Osteocyte (in vitro differentiated cells): ENCODE data around the gene CELA2A. TPM values are rescaled to one million over a fixed set of nuclear protein-coding genes. Genes with fewer than 3 reads are reported as not detected.
"Not testable (repeated sequence)": the region's sequence is repeated elsewhere in the genome, so short reads cannot be mapped to it uniquely, and the experiment has no call there.

ENCODE experiments used
- DNase-seq: peaks from one replicate; pipeline ENCODE4 v3.0.0; 2021; ENCODE audit warnings: mixed read lengths; ENCODE audit not compliant: unreplicated experiment; ENCODE audit errors: extremely low spot score
- H3K27ac Mint-ChIP-seq: one replicate; pipeline ENCODE4 v1.8.0; 2021; ENCODE audit warnings: mild to moderate bottlenecking, mixed read lengths; ENCODE audit not compliant: unreplicated experiment
- H3K27me3 Mint-ChIP-seq: one replicate; pipeline ENCODE4 v1.8.0; 2021; ENCODE audit warnings: mixed read lengths; ENCODE audit not compliant: unreplicated experiment
- H3K36me3 Mint-ChIP-seq: one replicate; pipeline ENCODE4 v1.8.0; 2021; ENCODE audit warnings: mixed read lengths; ENCODE audit not compliant: unreplicated experiment
- H3K4me1 Mint-ChIP-seq: one replicate; pipeline ENCODE4 v1.8.0; 2021; ENCODE audit warnings: mixed read lengths; ENCODE audit not compliant: unreplicated experiment
- H3K4me3 Mint-ChIP-seq: one replicate; pipeline ENCODE4 v1.8.0; 2021; ENCODE audit warnings: mild to moderate bottlenecking, moderate library complexity, mixed read lengths; ENCODE audit not compliant: unreplicated experiment
- H3K9me3 Mint-ChIP-seq: one replicate; pipeline ENCODE4 v1.8.0; 2021; ENCODE audit warnings: mixed read lengths; ENCODE audit not compliant: unreplicated experiment
- total RNA-seq: library from RNA; stranded (reverse); gene quantifications from 2 replicates; pipeline ENCODE4 v1.2.1, GENCODE V29; 2021
- TF ChIP-seq, protein P1 (sequence below): fragments of 200-600 bp; sonication (generic); IDR thresholded peaks from 2 replicates; pipeline ENCODE4 v1.5.0; 2021; ENCODE audit warnings: antibody characterized with exemption, mild to moderate bottlenecking, moderate library complexity

CELA2A gene
- total RNA-seq, 1 donor from 2014 or later: not detected

DNA sequence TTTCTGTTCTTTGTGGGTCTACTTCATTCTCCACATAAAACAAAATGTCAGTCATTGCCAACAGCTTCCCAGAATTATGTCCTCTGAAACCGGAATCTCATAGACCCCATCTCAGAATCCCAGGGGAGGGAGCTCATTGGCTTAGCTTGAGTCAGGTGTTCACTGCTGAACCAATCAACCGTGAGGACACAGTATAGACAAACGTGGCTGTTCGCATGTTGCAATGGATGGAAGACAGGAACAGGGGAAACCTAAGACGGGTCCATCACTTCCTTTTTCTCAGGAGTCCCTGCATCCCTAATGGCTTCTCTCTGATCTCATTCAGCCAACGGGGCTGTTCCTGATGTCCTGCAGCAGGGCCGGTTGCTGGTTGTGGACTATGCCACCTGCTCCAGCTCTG lies 9.1 kb downstream of the CELA2A start:
- no peaks in the 10 kb centered on the region for H3K4me1 Mint-ChIP-seq
- H3K9me3 Mint-ChIP-seq: no peaks in the 10 kb centered on the region
- TF ChIP-seq, protein P1, sequence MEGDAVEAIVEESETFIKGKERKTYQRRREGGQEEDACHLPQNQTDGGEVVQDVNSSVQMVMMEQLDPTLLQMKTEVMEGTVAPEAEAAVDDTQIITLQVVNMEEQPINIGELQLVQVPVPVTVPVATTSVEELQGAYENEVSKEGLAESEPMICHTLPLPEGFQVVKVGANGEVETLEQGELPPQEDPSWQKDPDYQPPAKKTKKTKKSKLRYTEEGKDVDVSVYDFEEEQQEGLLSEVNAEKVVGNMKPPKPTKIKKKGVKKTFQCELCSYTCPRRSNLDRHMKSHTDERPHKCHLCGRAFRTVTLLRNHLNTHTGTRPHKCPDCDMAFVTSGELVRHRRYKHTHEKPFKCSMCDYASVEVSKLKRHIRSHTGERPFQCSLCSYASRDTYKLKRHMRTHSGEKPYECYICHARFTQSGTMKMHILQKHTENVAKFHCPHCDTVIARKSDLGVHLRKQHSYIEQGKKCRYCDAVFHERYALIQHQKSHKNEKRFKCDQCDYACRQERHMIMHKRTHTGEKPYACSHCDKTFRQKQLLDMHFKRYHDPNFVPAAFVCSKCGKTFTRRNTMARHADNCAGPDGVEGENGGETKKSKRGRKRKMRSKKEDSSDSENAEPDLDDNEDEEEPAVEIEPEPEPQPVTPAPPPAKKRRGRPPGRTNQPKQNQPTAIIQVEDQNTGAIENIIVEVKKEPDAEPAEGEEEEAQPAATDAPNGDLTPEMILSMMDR: no peak
- no peak overlapping the region for H3K27ac Mint-ChIP-seq
- H3K36me3 Mint-ChIP-seq: no peaks in the 10 kb centered on the region
- no peak overlapping the region for H3K4me3 Mint-ChIP-seq
- H3K27me3 Mint-ChIP-seq: no peaks in the 10 kb centered on the region
- DNase-seq: no peak

DNA sequence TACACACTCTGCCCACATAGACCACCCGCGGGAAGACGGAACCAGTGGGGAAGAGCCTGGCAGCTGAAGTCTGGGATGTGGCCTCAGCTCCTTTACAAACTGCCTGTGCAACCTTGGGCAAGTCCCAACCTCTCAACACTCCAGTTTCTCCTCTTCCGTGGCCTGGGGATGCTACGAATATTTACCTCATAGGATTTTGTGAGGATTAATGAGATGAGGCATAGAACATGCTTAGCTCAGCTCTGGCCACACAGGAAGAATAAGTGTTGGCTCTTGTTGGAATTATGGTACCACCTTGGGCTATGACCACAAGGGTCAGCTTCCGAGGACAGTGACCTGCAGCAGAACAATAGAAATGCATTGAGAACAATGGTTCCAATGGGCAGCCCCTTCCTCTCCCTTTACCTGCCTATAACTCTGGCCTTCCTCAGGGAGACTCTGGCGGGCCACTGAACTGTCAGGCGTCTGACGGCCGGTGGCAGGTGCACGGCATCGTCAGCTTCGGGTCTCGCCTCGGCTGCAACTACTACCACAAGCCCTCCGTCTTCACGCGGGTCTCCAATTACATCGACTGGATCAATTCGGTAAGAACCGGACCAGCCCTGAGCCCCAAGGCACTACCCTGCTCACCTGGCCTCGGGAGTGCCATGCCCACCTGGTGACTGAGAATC lies 10.6 kb downstream of the CELA2A start:
- H3K4me3 Mint-ChIP-seq, H3K9me3 Mint-ChIP-seq, H3K27ac Mint-ChIP-seq: not testable (repeated sequence)

DNA sequence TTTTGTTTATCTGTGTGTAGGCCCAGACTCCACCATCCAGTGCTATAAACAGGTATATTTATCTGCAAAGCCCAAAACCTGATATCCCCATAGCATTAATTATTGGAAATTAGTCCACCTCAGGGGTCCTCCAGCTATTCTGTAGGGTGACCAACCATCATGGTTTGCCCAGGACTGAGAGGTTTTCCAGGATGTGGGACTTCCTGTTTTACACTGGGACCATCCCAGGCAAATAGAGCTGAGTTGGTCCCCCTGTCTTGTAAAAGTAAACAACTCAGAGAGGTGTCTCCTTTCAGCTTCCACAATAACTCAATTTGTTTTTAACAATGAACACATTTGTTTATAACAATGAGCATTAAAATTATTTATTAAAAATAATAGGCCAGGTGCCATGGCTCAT lies 11.6 kb downstream of the CELA2A start:
- DNase-seq: no peak
- H3K27me3 Mint-ChIP-seq: no peaks in the 10 kb centered on the region
- H3K9me3 Mint-ChIP-seq: no peaks in the 10 kb centered on the region
- H3K4me1 Mint-ChIP-seq: no peaks in the 10 kb centered on the region
- no peaks in the 10 kb centered on the region for H3K36me3 Mint-ChIP-seq
- no peak overlapping the region for H3K27ac Mint-ChIP-seq
- H3K4me3 Mint-ChIP-seq: no peak overlapping the region
- TF ChIP-seq, protein P1: no peak

More for the DNA sequence above, 10.6 kb downstream of the CELA2A start:
- not testable (repeated sequence) for H3K4me1 Mint-ChIP-seq, H3K36me3 Mint-ChIP-seq, DNase-seq, H3K27me3 Mint-ChIP-seq

DNA sequence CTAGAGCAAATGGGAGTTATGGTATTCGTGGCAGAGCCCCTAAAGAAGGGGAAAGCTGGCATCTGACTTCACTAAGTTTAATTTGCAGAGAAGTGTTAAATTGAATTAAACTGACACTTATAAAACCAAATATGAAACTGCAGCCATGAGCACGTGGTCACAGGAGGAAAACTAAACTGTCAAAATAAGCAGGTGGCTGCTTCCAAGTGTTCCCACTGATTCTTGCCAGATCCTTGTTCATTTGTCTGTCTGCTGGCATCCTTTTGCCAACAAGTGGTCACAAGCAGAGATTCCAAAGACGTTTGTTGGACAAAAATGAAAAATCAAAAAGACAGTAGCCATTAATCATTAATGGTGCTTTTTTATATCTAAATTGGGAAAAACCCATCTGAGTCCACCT lies 12.8 kb downstream of the CELA2A start:
- no peak overlapping the region for H3K4me3 Mint-ChIP-seq
- no peak overlapping the region for H3K27ac Mint-ChIP-seq
- DNase-seq: no peak
- H3K4me1 Mint-ChIP-seq: no peaks in the 10 kb centered on the region
- H3K9me3 Mint-ChIP-seq: no peaks in the 10 kb centered on the region
- H3K36me3 Mint-ChIP-seq: no peaks in the 10 kb centered on the region
- H3K27me3 Mint-ChIP-seq: no peaks in the 10 kb centered on the region
- TF ChIP-seq, protein P1: no peak

DNA sequence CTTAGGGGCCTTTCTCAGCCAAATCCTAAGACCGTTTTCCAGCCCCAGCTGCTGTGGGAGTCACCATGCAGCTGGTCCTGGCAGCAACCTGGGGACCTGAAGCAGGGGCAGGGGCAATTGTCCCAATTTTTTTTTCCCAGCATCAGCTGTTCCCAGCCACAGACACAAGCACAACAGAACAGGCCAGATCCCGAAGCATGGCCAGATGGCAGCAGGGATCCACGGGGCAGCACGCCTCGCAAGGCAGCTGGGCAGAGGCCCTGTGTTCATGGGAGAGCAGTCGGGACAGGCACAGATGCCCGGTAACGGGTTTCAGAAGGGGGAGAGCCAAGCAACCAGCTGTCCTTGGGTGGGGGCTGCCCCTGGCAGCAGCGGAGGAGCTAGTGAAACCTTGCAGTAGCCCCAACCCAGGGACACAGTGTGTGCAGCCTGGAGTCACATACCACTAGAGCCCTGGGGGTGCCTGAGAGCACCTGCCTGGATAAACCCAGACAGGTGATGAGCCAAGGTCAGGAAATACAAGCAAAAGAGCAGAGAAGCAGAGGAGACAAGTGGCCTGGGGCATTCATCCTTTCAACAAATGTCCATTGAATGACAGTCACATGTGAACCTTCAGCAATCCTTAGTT lies 13.4 kb downstream of the CELA2A start:
- H3K27ac Mint-ChIP-seq, H3K4me1 Mint-ChIP-seq, H3K36me3 Mint-ChIP-seq, H3K9me3 Mint-ChIP-seq, H3K27me3 Mint-ChIP-seq, DNase-seq, H3K4me3 Mint-ChIP-seq: not testable (repeated sequence)

DNA sequence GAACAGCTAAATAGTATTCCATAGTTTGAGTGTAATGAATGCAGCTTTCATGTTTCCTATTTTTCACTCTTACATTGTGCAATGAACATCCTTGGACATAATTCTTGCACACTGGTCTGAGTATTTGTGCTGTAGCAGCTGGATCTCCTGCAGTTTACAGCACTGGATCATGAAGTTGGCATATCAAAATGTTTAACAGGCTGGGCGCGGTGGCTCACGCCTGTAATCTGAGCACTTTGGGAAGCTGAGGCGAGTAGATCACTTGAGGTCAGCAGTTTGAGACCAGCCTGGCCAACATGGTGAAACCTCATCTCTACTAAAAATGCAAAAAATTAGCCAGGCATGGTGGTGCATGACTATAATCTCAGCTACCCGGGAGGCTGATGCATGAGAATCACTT lies 14.5 kb downstream of the CELA2A start:
- H3K4me1 Mint-ChIP-seq, H3K9me3 Mint-ChIP-seq, H3K4me3 Mint-ChIP-seq, DNase-seq, H3K36me3 Mint-ChIP-seq, H3K27me3 Mint-ChIP-seq, H3K27ac Mint-ChIP-seq: not testable (repeated sequence)

DNA sequence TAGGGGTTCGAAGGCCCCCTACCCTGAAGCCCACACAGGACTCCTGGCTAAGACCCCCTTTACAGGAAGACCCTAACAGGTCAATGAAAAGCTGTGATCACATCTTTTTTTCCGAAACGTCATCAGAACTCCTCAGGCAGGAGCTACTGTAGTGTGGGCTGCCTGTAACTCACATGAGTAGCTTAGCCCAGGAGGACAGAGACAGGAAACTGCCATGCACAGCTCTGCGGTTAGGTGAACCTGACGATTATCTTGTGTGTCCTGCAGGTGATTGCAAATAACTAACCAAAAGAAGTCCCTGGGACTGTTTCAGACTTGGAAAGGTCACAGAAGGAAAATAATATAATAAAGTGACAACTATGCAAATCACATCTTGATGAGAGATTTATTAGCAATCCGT lies 15.2 kb downstream of the CELA2A start:
- H3K36me3 Mint-ChIP-seq, DNase-seq, H3K4me1 Mint-ChIP-seq, H3K4me3 Mint-ChIP-seq, H3K27me3 Mint-ChIP-seq, H3K9me3 Mint-ChIP-seq, H3K27ac Mint-ChIP-seq: not testable (repeated sequence)
